HCT116 (cell line): ENCODE results near the gene LAS1L. TPM values are rescaled to one million over a fixed set of nuclear protein-coding genes. Genes with fewer than 3 reads are reported as not detected.

Experiments
- ATAC-seq: fragments of 200-7000 bp; cut with Tn5 transposase; 2 replicates; pipeline ENCODE4 v1.9.1; 2020; ENCODE audit warnings: mild to moderate bottlenecking, moderate library complexity
- BruUV-seq: library from RNA; stranded (reverse); fragments of 400-500 nt; replicated peaks from 2 replicates; lab custom pipeline; 2021; lab: Mats Ljungman, UMichigan
- CTCF ChIA-PET: fragments of 300-600 bp; sonication (Branson Sonifier 250); formaldehyde crosslinking; loops from one replicate; lab custom pipeline; 2021; ENCODE audit warnings: antibody characterized with exemption; lab: Charles Lee
- POLR2A ChIA-PET: fragments of 300-600, 350-600 bp; sonication (Branson Sonifier 250); formaldehyde crosslinking; loops from one replicate; lab custom pipeline; 2021; ENCODE audit warnings: antibody characterized with exemption; lab: Charles Lee
- RAD21 ChIA-PET, 2 experiments: fragments of 300-600 bp; sonication (Branson Sonifier 250); formaldehyde crosslinking; loops; one replicate each; lab custom pipeline; 2023; ENCODE audit warnings: low total read pairs in 2 of 2; ENCODE audit not compliant: uncharacterized antibody in 2 of 2, unreplicated experiment in 2 of 2, low non-redundant PET in 1 of 2; lab: Charles Lee
- DNase-seq: peaks from one replicate; pipeline ENCODE4 v3.0.0-alpha.2; 2010; ENCODE audit warnings: low read depth, low spot score
- H2AFZ ChIP-seq: fragments of 200-600 bp; shearing (Covaris generic), sonication (generic); 2 replicates; pipeline ENCODE4 v1.6.1; 2017; ENCODE audit warnings: low read depth, mixed run types, mixed read lengths, antibody characterized with exemption, low read length; ENCODE audit not compliant: poor library complexity, severe bottlenecking
- H3K27ac ChIP-seq: 2 replicates; pipeline ENCODE4 v1.5.1; 2012; ENCODE audit warnings: low read depth, low read length
- H3K27me3 ChIP-seq: fragments of 200-600 bp; sonication (generic); 2 replicates; pipeline ENCODE4 v1.6.1; 2016; ENCODE audit warnings: mixed run types, low read length, mixed read lengths; ENCODE audit not compliant: insufficient read depth
- H3K36me3 ChIP-seq, 2 experiments: fragments of 200-500 bp in 1 of 2; fragments of 200-600 bp in 1 of 2; sonication (Bioruptor generic) in 1 of 2; sonication (generic) in 1 of 2; 2 replicates each; pipeline versions ENCODE4 v1.5.1 to v1.6.1; 2014 to 2016; ENCODE audit warnings: low read length in 2 of 2, inconsistent platforms in 1 of 2, mixed read lengths in 1 of 2, mixed run types in 1 of 2; ENCODE audit not compliant: insufficient read depth in 2 of 2, control insufficient read depth in 1 of 2
- H3K4me1 ChIP-seq, 2 experiments: fragments of 200-600 bp in 1 of 2; sonication (generic) in 1 of 2; 2 replicates each; pipeline versions ENCODE4 v1.5.1 to v1.6.1; 2012 to 2017; ENCODE audit warnings: low read length in 2 of 2, inconsistent platforms in 1 of 2, mild to moderate bottlenecking in 1 of 2, mixed read lengths in 1 of 2, mixed run types in 1 of 2, moderate library complexity in 1 of 2; ENCODE audit not compliant: insufficient read depth in 2 of 2, control insufficient read depth in 1 of 2
- H3K4me2 ChIP-seq: fragments of 200-600 bp; sonication (generic); 2 replicates; pipeline ENCODE4 v1.6.1; 2017; ENCODE audit warnings: mixed run types, low read length, mixed read lengths
- H3K4me3 ChIP-seq, 2 experiments: fragments of 200-600 bp in 1 of 2; sonication (generic) in 1 of 2; replicated peaks in 1 of 2; 2 replicates each; pipeline ENCODE4 v1.5.1; 2011 to 2016; ENCODE audit warnings: low read length in 2 of 2, control low read depth in 1 of 2, low read depth in 1 of 2, mild to moderate bottlenecking in 1 of 2, mixed read lengths in 1 of 2, mixed run types in 1 of 2
- H3K79me2 ChIP-seq: fragments of 200-600 bp; sonication (generic); 2 replicates; pipeline ENCODE4 v1.6.1; 2017; ENCODE audit warnings: mild to moderate bottlenecking, mixed run types, low read length, moderate library complexity, mixed read lengths; ENCODE audit not compliant: insufficient read depth
- H3K9ac ChIP-seq: fragments of 200-600 bp; sonication (generic); 2 replicates; pipeline ENCODE4 v1.6.1; 2016; ENCODE audit warnings: low read length, mixed read lengths
- H3K9me2 ChIP-seq: fragments of 200-600 bp; sonication (generic), shearing (Covaris generic); 2 replicates; pipeline ENCODE4 v1.6.1; 2017; ENCODE audit warnings: mixed run types, mild to moderate bottlenecking, moderate library complexity; ENCODE audit not compliant: insufficient read depth
- H3K9me3 ChIP-seq, 2 experiments: fragments of 200-500 bp in 1 of 2; fragments of 200-600 bp in 1 of 2; sonication (Bioruptor generic) in 1 of 2; sonication (generic) in 1 of 2; 2 replicates each; pipeline ENCODE4 v1.6.1; 2014 to 2017; ENCODE audit warnings: low read length in 2 of 2, mixed read lengths in 2 of 2, inconsistent platforms in 1 of 2, low read depth in 1 of 2, mild to moderate bottlenecking in 1 of 2, mixed run types in 1 of 2, moderate library complexity in 1 of 2; ENCODE audit not compliant: control insufficient read depth in 1 of 2, insufficient read depth in 1 of 2
- H4K20me1 ChIP-seq: fragments of 200-600 bp; sonication (generic), shearing (Covaris generic); 2 replicates; pipeline ENCODE4 v1.6.1; 2017; ENCODE audit warnings: mixed run types, mild to moderate bottlenecking, moderate library complexity; ENCODE audit not compliant: insufficient read depth
- RAD21 ChIP-seq: IDR thresholded peaks from 2 replicates; pipeline ENCODE4 v1.6.1; 2012; ENCODE audit warnings: low read depth, mild to moderate bottlenecking
- SIN3A ChIP-seq: IDR thresholded peaks from 2 replicates; pipeline ENCODE4 v1.6.1; 2012; ENCODE audit warnings: low read depth
- SRF ChIP-seq: IDR thresholded peaks from 2 replicates; pipeline ENCODE4 v1.6.1; 2012; ENCODE audit warnings: low read depth
- ZFX ChIP-seq: fragments of 450-650 bp; IDR thresholded peaks from 2 replicates; pipeline ENCODE4 v1.6.1; 2017
- ZNF274 ChIP-seq: fragments of 200-500 bp; sonication (Bioruptor generic); IDR thresholded peaks from 2 replicates; pipeline ENCODE4 v1.6.1; 2014; ENCODE audit warnings: mild to moderate bottlenecking, low read depth, low read length, inconsistent platforms
- intact Hi-C: fragments of 100-400 bp; cut with micrococcal nuclease; formaldehyde crosslinking; loops from 2 replicates; pipeline ENCODE4 v1.10.0; 2022
- total RNA-seq: library from RNA; stranded (reverse); gene quantifications from one replicate; pipeline ENCODE4 v1.2.1, GENCODE V29; 2021; ENCODE audit not compliant: unreplicated experiment
- TF ChIP-seq, protein P1 (sequence below): IDR thresholded peaks from 2 replicates; pipeline ENCODE4 v1.6.1; 2011; ENCODE audit warnings: mild to moderate bottlenecking, low read length, moderate library complexity; ENCODE audit not compliant: insufficient replicate concordance; ENCODE audit errors: extremely low read depth
- TF ChIP-seq, protein P2 (sequence below): IDR thresholded peaks from 2 replicates; pipeline ENCODE4 v1.6.1; 2012
- TF ChIP-seq, protein P3 (sequence below), 3 experiments: fragments of 200-600 bp in 1 of 3; sonication (generic) in 1 of 3; IDR thresholded peaks in 2 of 3; conservative IDR thresholded peaks in 1 of 3; 2 replicates each; pipeline ENCODE4 v1.5.1; 2012 to 2017; ENCODE audit warnings: low read depth in 2 of 3, low read length in 2 of 3, antibody characterized with exemption in 1 of 3, borderline replicate concordance in 1 of 3, control low read depth in 1 of 3, mild to moderate bottlenecking in 1 of 3, mixed read lengths in 1 of 3, mixed run types in 1 of 3, moderate library complexity in 1 of 3; ENCODE audit not compliant: insufficient read depth in 1 of 3

Gene LAS1L
- total RNA-seq, 1 experiment from 2014 or later, result 47.7 TPM

DNA sequence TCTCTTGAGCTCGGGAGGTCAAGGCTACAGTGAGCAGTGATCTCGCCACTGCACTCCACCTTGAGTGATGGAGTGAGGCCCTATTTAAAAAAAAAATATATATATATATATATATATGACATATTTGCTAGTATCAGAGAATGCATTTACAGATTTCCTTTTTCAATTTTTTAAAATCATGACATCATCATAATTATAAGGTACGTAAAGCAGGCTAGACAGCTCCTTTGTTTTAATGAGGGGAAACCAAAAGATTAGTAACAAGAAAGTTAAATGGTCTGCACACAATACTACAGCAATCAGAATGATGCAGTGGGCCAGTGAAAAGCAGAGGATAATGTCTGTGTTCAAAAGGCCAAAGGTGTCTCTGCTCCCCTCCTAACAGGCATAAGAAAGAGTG, 43.0 kb downstream of the LAS1L start (continued):
- TF ChIP-seq, protein P1, sequence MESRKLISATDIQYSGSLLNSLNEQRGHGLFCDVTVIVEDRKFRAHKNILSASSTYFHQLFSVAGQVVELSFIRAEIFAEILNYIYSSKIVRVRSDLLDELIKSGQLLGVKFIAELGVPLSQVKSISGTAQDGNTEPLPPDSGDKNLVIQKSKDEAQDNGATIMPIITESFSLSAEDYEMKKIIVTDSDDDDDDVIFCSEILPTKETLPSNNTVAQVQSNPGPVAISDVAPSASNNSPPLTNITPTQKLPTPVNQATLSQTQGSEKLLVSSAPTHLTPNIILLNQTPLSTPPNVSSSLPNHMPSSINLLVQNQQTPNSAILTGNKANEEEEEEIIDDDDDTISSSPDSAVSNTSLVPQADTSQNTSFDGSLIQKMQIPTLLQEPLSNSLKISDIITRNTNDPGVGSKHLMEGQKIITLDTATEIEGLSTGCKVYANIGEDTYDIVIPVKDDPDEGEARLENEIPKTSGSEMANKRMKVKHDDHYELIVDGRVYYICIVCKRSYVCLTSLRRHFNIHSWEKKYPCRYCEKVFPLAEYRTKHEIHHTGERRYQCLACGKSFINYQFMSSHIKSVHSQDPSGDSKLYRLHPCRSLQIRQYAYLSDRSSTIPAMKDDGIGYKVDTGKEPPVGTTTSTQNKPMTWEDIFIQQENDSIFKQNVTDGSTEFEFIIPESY, result no peak
- TF ChIP-seq ZFX (no peak), SRF (no peak), ZNF274 (no peak)
- TF ChIP-seq, protein P2, sequence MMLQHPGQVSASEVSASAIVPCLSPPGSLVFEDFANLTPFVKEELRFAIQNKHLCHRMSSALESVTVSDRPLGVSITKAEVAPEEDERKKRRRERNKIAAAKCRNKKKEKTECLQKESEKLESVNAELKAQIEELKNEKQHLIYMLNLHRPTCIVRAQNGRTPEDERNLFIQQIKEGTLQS, result no peak

DNA sequence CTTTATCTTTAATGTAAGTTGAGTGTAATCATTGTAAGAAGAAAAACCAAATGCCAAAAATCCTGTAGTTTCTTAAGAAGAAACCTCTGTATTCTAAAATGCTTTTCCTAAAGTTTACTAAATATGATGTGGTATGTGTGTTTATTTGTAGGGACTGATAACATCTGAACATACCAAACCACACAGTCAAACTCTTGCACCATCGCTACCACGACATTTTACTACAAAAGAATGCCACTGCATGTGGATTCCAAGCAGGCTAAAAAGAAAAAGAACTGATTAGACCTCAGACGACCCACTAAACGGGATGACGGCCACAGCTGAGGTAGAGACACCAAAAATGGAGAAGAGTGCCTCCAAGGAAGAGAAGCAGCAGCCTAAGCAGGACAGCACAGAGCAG, 46.1 kb downstream of the LAS1L start:
- H3K4me3 ChIP-seq, result no peak overlapping the region
- no TSS peak for BruUV-seq
- CTCF ChIA-PET, result no interaction called here
- no peak for DNase-seq
- H4K20me1 ChIP-seq, result no peaks in the 10 kb centered on the region
- H3K27ac ChIP-seq, result no peak overlapping the region
- POLR2A ChIA-PET, result no interaction called here
- no peak for ATAC-seq
- intact Hi-C loops, result no loop called here
- H3K4me1 ChIP-seq, result no peaks in the 10 kb centered on the region
- no peaks in the 10 kb centered on the region for H3K27me3 ChIP-seq
- no peak overlapping the region for H2AFZ ChIP-seq
- H3K36me3 ChIP-seq, result no peaks in the 10 kb centered on the region
- H3K9ac ChIP-seq, result no peak overlapping the region
- TF ChIP-seq RAD21 (no peak), SIN3A (no peak)
- TF ChIP-seq, protein P1, result no peak
- TF ChIP-seq, protein P3, sequence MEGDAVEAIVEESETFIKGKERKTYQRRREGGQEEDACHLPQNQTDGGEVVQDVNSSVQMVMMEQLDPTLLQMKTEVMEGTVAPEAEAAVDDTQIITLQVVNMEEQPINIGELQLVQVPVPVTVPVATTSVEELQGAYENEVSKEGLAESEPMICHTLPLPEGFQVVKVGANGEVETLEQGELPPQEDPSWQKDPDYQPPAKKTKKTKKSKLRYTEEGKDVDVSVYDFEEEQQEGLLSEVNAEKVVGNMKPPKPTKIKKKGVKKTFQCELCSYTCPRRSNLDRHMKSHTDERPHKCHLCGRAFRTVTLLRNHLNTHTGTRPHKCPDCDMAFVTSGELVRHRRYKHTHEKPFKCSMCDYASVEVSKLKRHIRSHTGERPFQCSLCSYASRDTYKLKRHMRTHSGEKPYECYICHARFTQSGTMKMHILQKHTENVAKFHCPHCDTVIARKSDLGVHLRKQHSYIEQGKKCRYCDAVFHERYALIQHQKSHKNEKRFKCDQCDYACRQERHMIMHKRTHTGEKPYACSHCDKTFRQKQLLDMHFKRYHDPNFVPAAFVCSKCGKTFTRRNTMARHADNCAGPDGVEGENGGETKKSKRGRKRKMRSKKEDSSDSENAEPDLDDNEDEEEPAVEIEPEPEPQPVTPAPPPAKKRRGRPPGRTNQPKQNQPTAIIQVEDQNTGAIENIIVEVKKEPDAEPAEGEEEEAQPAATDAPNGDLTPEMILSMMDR (IDR thresholded peaks at IDR 0.05 in 2 of 3, conservative IDR thresholded peaks at IDR 0.05 in 1 of 3; ENCODE audit: borderline replicate concordance in 1 of 3, insufficient read depth in 1 of 3, low read depth in 2 of 3, low read length in 2 of 3), result no peak
- H3K9me3 ChIP-seq, result no peaks in the 10 kb centered on the region
- H3K9me2 ChIP-seq, result no peaks in the 10 kb centered on the region
- H3K79me2 ChIP-seq, result no peaks in the 10 kb centered on the region
- RAD21 ChIA-PET, result no interaction called here
- H3K4me2 ChIP-seq, result no peak overlapping the region
